Liver (tissue), 4 donors: Measurements from ENCODE around the gene PTPN12. TPM values are rescaled to one million over a fixed set of nuclear protein-coding genes. Genes with fewer than 3 reads are reported as not detected.

ENCODE experiments used
- polyA plus RNA-seq, 2 donors: library from polyadenylated mRNA; stranded (reverse) in 1 of 2; unstranded in 1 of 2; fragments of 200-250 nt in 1 of 2; fragments of >200 nt in 1 of 2; fragmentation: Nextera tagmentation in 1 of 2; extraction: Ambion mirVana in 1 of 2; gene quantifications; one replicate each; pipeline versions ENCODE4 v1.2.1 to v1.2.3, GENCODE V29; 2013 to 2015
- total RNA-seq, 2 donors: library from RNA; depleted of rRNA; stranded (reverse); fragments of >200 nt; gene quantifications; one replicate each; pipeline ENCODE4 v1.2.3, GENCODE V29; 2014
- donor health status: healthy.
- donor health status: healthy.
- donor health status: healthy.

The PTPN12 gene
- total and polyA plus RNA-seq, 4 donors, result 10.1 to 18.6 (median 15.3) TPM

Other genes starting within 250 kb of the PTPN12 start
- gene GSAP, start 120.9 kb upstream of the PTPN12 start, total RNA-seq, result 10 to 100 TPM; 11.2 to 24.2 TPM
- gene GSAP, start 120.9 kb upstream of the PTPN12 start, polyA plus RNA-seq, result 10 to 100 TPM in 1 of 2 donors, 1 to 10 TPM in 1; 4.1 to 30.9 TPM
- gene RSBN1L, start 159.2 kb downstream of the PTPN12 start, total RNA-seq, result 10 to 100 TPM; 11.6 to 23.4 TPM
- 1 to 10 TPM; 3.3 to 4.1 TPM for gene RSBN1L, start 159.2 kb downstream of the PTPN12 start, polyA plus RNA-seq